SK-N-SH (cell line): ENCODE measurements around the gene IFNAR1. TPM values are rescaled to one million over a fixed set of nuclear protein-coding genes. Genes with fewer than 3 reads are reported as not detected.

Experiments used
- CTCF ChIA-PET: fragments of 300-600, 350-600 bp; formaldehyde crosslinking; extraction: SDS; loops from one replicate; lab custom pipeline; 2021; lab: Yijun Ruan, JAX
- POLR2A ChIA-PET: fragments of 350-600 bp; sonication (Branson Sonifier 250); formaldehyde crosslinking; extraction: SDS; loops from one replicate; lab custom pipeline; 2020; ENCODE audit warnings: antibody characterized with exemption, inconsistent platforms; lab: Yijun Ruan, JAX
- DNase-seq: peaks from one replicate; pipeline ENCODE4 v3.0.0; 2012
- H2AFZ ChIP-seq: fragments of 200-600 bp; sonication (generic); 2 replicates; pipeline ENCODE4 v1.8.1; 2016; ENCODE audit warnings: antibody characterized with exemption, mild to moderate bottlenecking, low read depth
- H3F3A ChIP-seq: fragments of 200-600 bp; sonication (generic); replicated peaks from 2 replicates; pipeline ENCODE3; 2016; ENCODE audit warnings: antibody characterized with exemption, mild to moderate bottlenecking; ENCODE audit not compliant: insufficient read depth
- H3K27ac ChIP-seq, 2 experiments: fragments of 200-500 bp in 1 of 2; fragments of 200-600 bp in 1 of 2; sonication (Bioruptor generic) in 1 of 2; sonication (generic), shearing (Covaris generic) in 1 of 2; 2 replicates each; pipeline versions ENCODE4 v1.5.1 to v1.6.1; 2014 to 2016; ENCODE audit warnings: low read depth in 2 of 2, inconsistent platforms in 1 of 2, low read length in 1 of 2, mild to moderate bottlenecking in 1 of 2, mixed read lengths in 1 of 2
- H3K27me3 ChIP-seq: fragments of 200-600 bp; sonication (generic), shearing (Covaris generic); 2 replicates; pipeline ENCODE4 v1.6.1; 2016; ENCODE audit warnings: mixed run types; ENCODE audit not compliant: insufficient read depth
- H3K36me3 ChIP-seq, 2 experiments: fragments of 200-500 bp in 1 of 2; fragments of 200-600 bp in 1 of 2; sonication (Bioruptor generic) in 1 of 2; sonication (generic) in 1 of 2; replicated peaks in 1 of 2; 2 replicates each; pipeline versions ENCODE3 to v1.5.1; 2014 to 2016; ENCODE audit warnings: low read length in 1 of 2, mild to moderate bottlenecking in 1 of 2; ENCODE audit not compliant: insufficient read depth in 2 of 2, control insufficient read depth in 1 of 2
- H3K4me1 ChIP-seq, 2 experiments: fragments of 200-500 bp in 1 of 2; fragments of 200-600 bp in 1 of 2; sonication (Bioruptor generic) in 1 of 2; sonication (generic), shearing (Covaris generic) in 1 of 2; 2 replicates each; pipeline versions ENCODE4 v1.5.1 to v1.6.1; 2014 to 2016; ENCODE audit warnings: low read depth in 1 of 2, low read length in 1 of 2, mixed run types in 1 of 2; ENCODE audit not compliant: insufficient read depth in 2 of 2, control insufficient read depth in 1 of 2
- H3K4me2 ChIP-seq: fragments of 200-600 bp; sonication (generic), shearing (Covaris generic); 2 replicates; pipeline ENCODE4 v1.6.1; 2017; ENCODE audit warnings: mixed run types
- H3K4me3 ChIP-seq, 2 experiments: fragments of 200-500 bp in 1 of 2; fragments of 200-600 bp in 1 of 2; sonication (Bioruptor generic) in 1 of 2; sonication (generic), shearing (Covaris generic) in 1 of 2; 2 replicates each; pipeline versions ENCODE4 v1.5.1 to v1.8.1; 2014 to 2016; ENCODE audit warnings: low read depth in 2 of 2, inconsistent platforms in 1 of 2, low read length in 1 of 2, mild to moderate bottlenecking in 1 of 2, mixed read lengths in 1 of 2, moderate library complexity in 1 of 2
- H3K79me2 ChIP-seq: fragments of 200-600 bp; sonication (generic); 2 replicates; pipeline ENCODE4 v1.8.1; 2017; ENCODE audit warnings: mild to moderate bottlenecking; ENCODE audit not compliant: insufficient read depth
- H3K9ac ChIP-seq: fragments of 200-600 bp; sonication (generic); 2 replicates; pipeline ENCODE4 v1.6.1; 2017; ENCODE audit warnings: mixed run types
- H3K9me2 ChIP-seq: fragments of 200-600 bp; sonication (generic); 2 replicates; pipeline ENCODE4 v1.6.1; 2017; ENCODE audit warnings: mixed run types
- H3K9me3 ChIP-seq: fragments of 200-600 bp; sonication (generic); 2 replicates; pipeline ENCODE4 v1.6.1; 2017; ENCODE audit warnings: mixed run types, mild to moderate bottlenecking, moderate library complexity
- H4K20me1 ChIP-seq: fragments of 200-600 bp; sonication (generic); 2 replicates; pipeline ENCODE4 v1.6.1; 2017; ENCODE audit warnings: mild to moderate bottlenecking, mixed run types; ENCODE audit not compliant: insufficient read depth
- CTCF ChIP-seq: fragments of 200-600 bp; sonication (generic); IDR thresholded peaks from 2 replicates; pipeline ENCODE4 v1.6.1; 2017; ENCODE audit warnings: antibody characterized with exemption, mild to moderate bottlenecking, moderate library complexity
- EP300 ChIP-seq, 2 experiments: IDR thresholded peaks; 2 replicates each; pipeline versions ENCODE4 v1.4.0 to v1.6.1; 2012; ENCODE audit warnings: borderline replicate concordance in 1 of 2, low read depth in 1 of 2, low read length in 1 of 2
- FOSL2 ChIP-seq: IDR thresholded peaks from 2 replicates; pipeline ENCODE4 v1.4.0; 2012; ENCODE audit warnings: low read depth, mild to moderate bottlenecking, moderate library complexity, borderline replicate concordance
- FOXJ3 ChIP-seq: sonication (generic); formaldehyde crosslinking; IDR thresholded peaks from 2 replicates; pipeline ENCODE4 v1.5.1; 2020; ENCODE audit warnings: mild to moderate bottlenecking, missing genetic modification reagents
- FOXM1 ChIP-seq: IDR thresholded peaks from 2 replicates; pipeline ENCODE4 v1.4.0; 2012; ENCODE audit warnings: low read depth, mild to moderate bottlenecking
- GABPA ChIP-seq: IDR thresholded peaks from 2 replicates; pipeline ENCODE4 v1.4.0; 2012; ENCODE audit warnings: low read depth, mild to moderate bottlenecking
- GATA2 ChIP-seq: sonication (generic); formaldehyde crosslinking; IDR thresholded peaks from 2 replicates; pipeline ENCODE4 v1.5.0; 2020; ENCODE audit warnings: mild to moderate bottlenecking, missing genetic modification reagents
- IRF3 ChIP-seq: fragments of 150-350 bp; IDR thresholded peaks from 2 replicates; pipeline ENCODE4 v1.6.1; 2016; ENCODE audit warnings: mild to moderate bottlenecking, low read depth, low read length
- MEF2A ChIP-seq: IDR thresholded peaks from 2 replicates; pipeline ENCODE4 v1.4.0; 2012; ENCODE audit warnings: low read depth, borderline replicate concordance
- NRF1 ChIP-seq: IDR thresholded peaks from 2 replicates; pipeline ENCODE4 v1.6.1; 2012; ENCODE audit warnings: low read depth, mild to moderate bottlenecking, low read length
- PBX3 ChIP-seq: IDR thresholded peaks from 2 replicates; pipeline ENCODE4; 2012
- POLR2AphosphoS5 ChIP-seq: IDR thresholded peaks from 2 replicates; pipeline ENCODE4 v1.6.1; 2012; ENCODE audit warnings: low read depth, low read length
- REST ChIP-seq: IDR thresholded peaks from 2 replicates; pipeline ENCODE4 v1.6.1; 2012; ENCODE audit warnings: mild to moderate bottlenecking, low read depth, low read length, moderate library complexity
- TCF12 ChIP-seq: IDR thresholded peaks from 2 replicates; pipeline ENCODE4 v1.4.0; 2012
- USF2 ChIP-seq: fragments of 150-350 bp; IDR thresholded peaks from 2 replicates; pipeline ENCODE4 v1.6.1; 2017; ENCODE audit warnings: antibody characterized with exemption, low read length, low read depth, borderline replicate concordance
- YY1 ChIP-seq: IDR thresholded peaks from 2 replicates; pipeline ENCODE4 v1.4.0; 2012; ENCODE audit warnings: low read depth, mild to moderate bottlenecking
- WGBS: methylation state at CpG from one replicate; pipeline ENCODE4 v1.1.6; 2017; ENCODE audit warnings: low lambda C conversion rate; 5-methylcytosine and 5-hydroxymethylcytosine counted together
- polyA plus RNA-seq, 3 experiments: library from polyadenylated mRNA; depleted of rRNA; stranded (reverse); fragments of >200 nt; gene quantifications; 2 replicates each; pipeline ENCODE4 v1.2.3, GENCODE V29; 2012

The IFNAR1 gene
- polyA plus RNA-seq, 1 of the 3 experiments (the other 2 are of a cell fraction), result 12.2 TPM

GRCh38 chr21:33393348-33393747 is 68.6 kb downstream of the IFNAR1 start:
- H3K27me3 ChIP-seq, result no peaks in the 10 kb centered on the region
- no peak overlapping the region for H3K4me2 ChIP-seq
- DNase-seq, result no peak
- H3K9ac ChIP-seq, result no peak overlapping the region
- 79% methylated on average over 5 of the region's 5 CpGs for WGBS
- H3K79me2 ChIP-seq, result no peaks in the 10 kb centered on the region
- POLR2A ChIA-PET, result no interaction called here
- H4K20me1 ChIP-seq, result no peaks in the 10 kb centered on the region
- peaks cover 0 to 15% of the 10 kb centered on the region in 2 experiments; a peak in 2 of 4 replicates for H3K4me1 ChIP-seq
- H2AFZ ChIP-seq, result no peak overlapping the region
- H3K9me3 ChIP-seq, result no peaks in the 10 kb centered on the region
- TF ChIP-seq EP300 (IDR thresholded peaks at IDR 0.05; ENCODE audit: borderline replicate concordance in 1 of 2, low read depth in 1 of 2, low read length in 1 of 2) (no peak), TCF12 (no peak), CTCF (no peak), FOXJ3 (CRISPR knock-in tag) (no peak)
- no peak overlapping the region for H3K4me3 ChIP-seq
- H3K9me2 ChIP-seq, result no peaks in the 10 kb centered on the region
- CTCF ChIA-PET, result interaction anchor here (0.6 to 5.1 kb wide), 2 partner anchors 32 to 45 kb away, joined by 3 to 19 read pairs; no protein-coding TSS in a partner anchor
- H3F3A ChIP-seq, result peaks cover 24% of the 10 kb centered on the region
- H3K27ac ChIP-seq, result no peak overlapping the region
- H3K36me3 ChIP-seq, result no peaks in the 10 kb centered on the region

- Histone ChIP-seq H3K27ac (no peak overlapping the region), H3K79me2 (no peaks in the 10 kb centered on the region), H3K9me2 (no peaks in the 10 kb centered on the region), H3K4me3 (no peak overlapping the region), H3K9me3 (no peaks in the 10 kb centered on the region), H3K36me3 (no peaks in the 10 kb centered on the region), H3K9ac (no peak overlapping the region), H4K20me1 (no peaks in the 10 kb centered on the region), H3K4me2 (no peak overlapping the region), H3F3A (peaks cover 24% of the 10 kb centered on the region), H3K4me1 (peaks cover 0 to 15% of the 10 kb centered on the region in 2 experiments; a peak in 2 of 4 replicates), H2AFZ (no peak overlapping the region), H3K27me3 (no peaks in the 10 kb centered on the region)
- no peak for DNase-seq
- ChIA-PET CTCF (interaction anchor here (5.1 kb wide), 1 partner anchor 33 kb away, joined by 19 read pairs; no protein-coding TSS in a partner anchor), POLR2A (no interaction called here)
- WGBS, result 98% methylated on average over 8 of the region's 8 CpGs
- TF ChIP-seq NRF1 (no peak), IRF3 (no peak), FOXJ3 (CRISPR knock-in tag) (no peak), FOSL2 (no peak), FOXM1 (no peak), MEF2A (no peak), GATA2 (CRISPR knock-in tag) (no peak), GABPA (no peak), REST (no peak), USF2 (no peak), YY1 (no peak), CTCF (no peak), PBX3 (no peak), POLR2AphosphoS5 (no peak)
Observed at GRCh38 chr21:33394260-33394659, 69.5 kb downstream of the IFNAR1 start.
